HuH-7 (cell line): ENCODE data around the gene MMD.
"Not testable (repeated sequence)": the region's sequence is repeated elsewhere in the genome, so short reads cannot be mapped to it uniquely, and the experiment has no call there.

Experiments
- DNase-seq: peaks from one replicate; pipeline ENCODE4 v3.0.0; 2011; ENCODE audit warnings: low spot score

Gene MMD

DNA sequence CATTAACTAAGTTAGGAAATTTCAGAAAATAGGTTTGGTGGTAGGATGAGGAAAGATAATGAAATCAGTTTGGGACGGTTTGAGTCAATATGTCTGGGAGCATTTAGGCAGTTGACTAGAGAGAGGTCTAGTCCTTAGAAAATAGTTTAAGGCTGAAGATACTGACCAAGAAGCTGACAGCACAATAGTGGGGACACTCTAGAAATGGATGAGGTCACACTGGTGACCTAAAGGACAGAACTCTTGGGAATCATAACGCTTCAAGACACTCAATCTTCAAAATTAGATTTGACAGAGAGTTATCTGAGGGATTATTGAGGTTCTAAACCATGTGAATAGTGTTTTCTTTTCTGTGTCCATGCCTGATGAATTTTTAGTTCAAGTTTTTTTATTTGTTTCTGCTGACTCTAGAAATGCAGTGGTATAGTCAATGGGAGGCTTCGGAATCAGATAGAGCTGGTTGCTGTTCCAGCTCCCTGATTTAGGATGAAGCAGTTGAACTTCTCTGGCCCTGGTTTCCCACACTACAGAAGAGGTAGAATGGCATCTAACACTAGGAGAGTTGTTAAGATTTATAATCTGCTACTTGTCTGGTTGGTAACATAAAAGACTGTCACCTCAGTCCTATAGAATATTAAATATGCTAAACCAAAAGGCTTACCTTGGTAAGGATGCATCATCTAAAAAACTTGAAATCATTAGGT, 29.7 kb downstream of the MMD start:
- no peak for DNase-seq

GRCh38 chr17:55391244-55391757, 30.3 kb downstream of the MMD start:
- DNase-seq = no peak

GRCh38 chr17:55390364-55390977, 31.2 kb downstream of the MMD start:
- DNase-seq = no peak

- not testable (repeated sequence) for DNase-seq
These were observed 31.9 kb downstream of the MMD start for GRCh38 chr17:55389715-55390114.

GRCh38 chr17:55388842-55389241, 32.8 kb downstream of the MMD start:
- DNase-seq = no peak

DNA sequence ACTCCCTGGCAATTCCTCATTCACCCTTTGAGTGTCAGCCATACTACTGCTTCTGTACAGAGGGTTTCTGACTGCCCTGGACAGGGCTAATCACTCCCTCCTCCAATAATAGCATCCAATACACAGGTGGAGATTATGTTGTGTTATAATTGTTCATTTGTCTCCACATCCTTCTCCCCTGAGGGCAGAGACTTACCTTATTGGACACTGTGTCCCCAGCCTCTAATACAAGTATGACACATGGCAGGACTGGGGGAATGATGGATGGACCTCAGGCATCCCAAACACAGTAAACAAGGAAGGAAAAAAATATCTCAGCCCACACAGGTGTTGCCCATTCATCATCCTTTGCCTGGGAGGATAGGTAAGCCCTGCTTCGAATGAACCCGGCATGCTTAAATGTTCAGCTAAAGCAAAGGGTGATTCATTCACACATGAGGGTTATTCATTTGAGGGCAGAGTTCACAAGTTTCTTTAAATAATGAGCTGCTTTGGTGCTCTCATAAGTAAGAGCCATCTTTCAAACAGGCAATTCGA, 34.8 kb downstream of the MMD start:
- no peak for DNase-seq

DNA sequence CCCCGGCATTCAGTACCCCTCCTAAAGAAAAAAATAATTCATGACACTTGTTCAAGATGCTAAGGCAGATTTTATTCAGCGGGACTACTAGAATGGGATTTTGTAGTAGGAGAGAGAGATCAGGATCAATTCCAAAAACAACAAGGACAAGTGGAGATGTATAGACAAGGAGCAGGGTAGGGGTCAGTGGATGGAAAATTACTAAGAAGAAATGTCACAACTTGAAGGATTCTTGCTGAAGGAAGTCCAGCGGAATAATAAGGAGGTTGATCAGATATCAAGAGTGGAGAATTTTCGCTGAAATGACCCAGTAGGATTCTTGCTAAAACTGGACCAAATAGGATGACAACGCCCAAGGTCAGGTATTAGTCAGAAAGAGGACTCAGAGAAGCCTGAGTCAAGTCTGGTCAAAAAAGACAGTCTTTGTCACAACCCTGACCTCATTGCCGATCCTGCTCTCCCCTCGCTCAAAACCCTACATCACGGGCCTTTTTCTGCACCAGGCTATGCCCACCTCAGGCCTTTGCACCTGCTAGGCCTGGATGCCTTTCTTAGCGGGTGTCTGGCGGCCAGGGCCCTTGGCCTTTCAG, 36.9 kb downstream of the MMD start:
- DNase-seq = no peak

DNA sequence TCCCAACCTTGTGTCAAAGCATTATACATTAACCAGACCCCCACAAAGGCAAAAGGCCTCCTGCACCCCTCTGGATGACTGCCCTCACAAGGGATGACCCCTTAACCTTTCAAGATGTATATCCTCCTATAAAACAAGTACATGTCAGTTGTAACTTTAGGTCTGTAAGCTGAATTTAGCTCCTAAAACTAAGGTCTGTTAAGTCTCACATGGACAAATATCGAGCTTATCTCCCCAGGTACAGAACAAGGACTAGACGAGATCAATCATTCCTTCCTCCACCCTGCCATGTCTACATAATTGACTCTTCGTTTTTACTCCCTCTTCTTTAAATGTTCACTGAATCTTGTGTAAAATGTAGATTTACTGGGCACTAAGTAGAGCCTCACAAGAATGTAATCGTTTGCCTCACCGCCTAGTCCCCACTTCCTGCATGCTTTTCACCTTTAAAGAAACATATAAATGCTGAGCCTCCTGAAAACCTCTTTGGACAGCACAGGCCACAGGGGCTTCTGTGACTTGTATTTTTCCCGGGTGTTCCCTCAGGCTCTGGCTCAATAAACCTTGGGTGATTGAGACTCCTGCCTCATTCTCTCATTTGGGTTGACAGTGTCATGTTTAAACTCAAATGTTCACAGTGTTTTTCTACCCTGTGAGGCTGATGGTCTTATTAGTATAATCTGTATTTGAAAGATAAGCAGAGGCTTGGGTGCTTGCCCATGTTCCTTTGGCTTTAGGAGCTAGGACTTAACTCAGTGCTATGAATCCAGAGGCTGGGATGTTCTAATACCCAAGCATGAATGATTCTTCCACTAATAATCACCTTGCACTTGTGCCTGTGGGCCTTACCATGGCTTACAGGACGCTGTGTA, 37.6 kb downstream of the MMD start:
- no peak for DNase-seq

GRCh38 chr17:55381017-55381770, 40.4 kb downstream of the MMD start:
- no peak for DNase-seq

GRCh38 chr17:55377671-55378275, 43.9 kb downstream of the MMD start:
- no peak for DNase-seq

DNA sequence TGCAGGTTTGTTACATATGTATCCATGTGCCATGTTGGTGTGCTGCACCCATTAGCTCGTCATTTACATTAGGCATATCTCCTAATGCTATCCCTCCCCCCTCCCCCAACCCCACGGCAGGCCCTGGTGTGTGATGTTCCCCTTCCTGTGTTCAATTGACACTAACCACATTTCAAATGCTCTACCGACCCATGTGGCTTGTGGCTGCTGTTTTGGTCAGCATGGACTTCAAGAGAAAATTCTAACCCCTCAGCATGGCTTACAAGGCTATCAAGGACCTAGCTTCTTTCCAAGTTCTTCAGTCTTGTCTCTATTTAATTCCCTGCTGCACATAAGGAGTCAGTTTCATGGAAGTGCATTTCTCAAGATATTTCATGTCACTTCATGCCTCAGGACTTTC, 52.9 kb downstream of the MMD start:
- no peak for DNase-seq

- no peak for DNase-seq
These were observed 55.6 kb downstream of the MMD start for GRCh38 chr17:55366020-55366481.

DNA sequence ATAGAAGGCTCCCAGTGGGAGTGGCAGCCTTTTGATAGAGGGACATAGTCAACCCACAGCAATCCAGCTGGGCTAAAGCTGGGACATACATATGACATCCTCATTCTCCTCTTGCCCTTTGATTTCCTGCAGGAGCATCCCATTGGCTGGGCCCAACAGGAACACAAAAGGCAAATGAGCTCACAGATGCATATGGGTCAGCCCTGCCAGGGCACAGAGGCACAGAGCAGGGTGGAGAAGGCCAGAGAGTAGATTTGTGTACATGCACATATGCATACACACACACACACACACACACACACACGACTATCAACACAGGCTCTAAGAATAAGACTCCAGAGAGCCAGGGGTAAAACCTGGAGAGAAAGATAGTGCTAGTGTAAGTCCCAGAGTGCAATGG, 58.6 kb downstream of the MMD start:
- no peak for DNase-seq

GRCh38 chr17:55360971-55361370, 60.7 kb downstream of the MMD start:
- no peak for DNase-seq

DNA sequence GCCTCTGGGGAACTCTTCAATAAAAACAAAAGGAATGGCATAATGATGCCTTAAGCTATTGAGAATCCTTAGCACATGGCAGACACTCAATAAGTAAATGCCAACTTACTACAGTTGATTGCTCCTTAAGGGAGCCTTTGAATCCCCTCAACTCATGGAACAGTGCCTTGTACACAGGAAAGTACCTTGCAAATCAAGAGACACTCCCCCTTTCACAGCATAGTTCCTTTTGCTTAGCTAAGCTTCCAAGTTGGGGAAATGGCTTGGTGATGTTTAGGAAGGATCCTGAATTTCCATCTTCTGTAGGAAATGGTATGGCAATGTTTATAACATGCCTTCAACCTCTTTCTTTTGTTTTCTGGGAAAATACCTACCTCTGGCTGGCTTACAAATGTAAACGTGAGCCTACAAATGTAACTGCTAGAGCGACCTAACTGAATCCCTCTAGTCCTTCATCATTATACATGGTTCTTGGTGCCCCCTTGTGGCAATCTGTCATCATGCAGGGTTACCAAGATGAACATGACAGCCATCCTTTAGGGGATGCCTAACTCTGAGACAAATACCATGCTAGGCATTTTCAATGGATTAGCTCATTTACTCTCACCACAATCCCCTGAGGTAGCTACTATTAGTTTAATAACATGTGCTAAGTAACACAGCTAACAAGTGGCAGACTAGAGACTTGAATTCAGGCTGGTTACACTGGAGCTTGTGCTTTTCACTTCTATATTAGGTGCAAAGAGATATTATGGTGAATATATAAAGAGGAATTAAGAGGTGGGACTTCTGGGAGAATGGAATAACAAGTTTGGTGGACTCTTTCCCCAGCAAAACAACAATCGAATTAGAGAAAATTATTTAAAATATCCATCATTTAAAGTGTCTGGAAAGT, 65.0 kb downstream of the MMD start:
- peak; percentile 71 for DNase-seq

DNA sequence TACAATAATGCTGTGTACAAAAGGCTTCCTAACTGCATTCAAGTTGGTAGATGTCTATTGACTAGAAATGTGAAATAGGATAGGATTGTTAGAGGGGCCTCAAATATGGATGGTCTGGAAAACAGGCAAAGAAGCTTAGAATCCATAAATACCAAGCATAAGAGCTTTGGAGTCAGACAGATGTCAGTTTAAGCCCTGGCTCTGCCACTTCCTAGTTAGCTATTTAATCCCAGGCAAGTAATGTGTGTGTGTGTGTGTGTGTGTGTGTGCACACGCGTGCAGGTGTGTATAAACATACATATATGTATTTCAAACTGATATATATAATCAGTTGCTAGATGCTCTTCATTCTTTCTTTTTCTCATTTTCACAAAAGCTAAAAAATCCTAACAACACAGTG, 66.7 kb downstream of the MMD start:
- no peak for DNase-seq

- DNase-seq = no peak
These were observed 67.6 kb downstream of the MMD start for GRCh38 chr17:55354010-55354409.

DNA sequence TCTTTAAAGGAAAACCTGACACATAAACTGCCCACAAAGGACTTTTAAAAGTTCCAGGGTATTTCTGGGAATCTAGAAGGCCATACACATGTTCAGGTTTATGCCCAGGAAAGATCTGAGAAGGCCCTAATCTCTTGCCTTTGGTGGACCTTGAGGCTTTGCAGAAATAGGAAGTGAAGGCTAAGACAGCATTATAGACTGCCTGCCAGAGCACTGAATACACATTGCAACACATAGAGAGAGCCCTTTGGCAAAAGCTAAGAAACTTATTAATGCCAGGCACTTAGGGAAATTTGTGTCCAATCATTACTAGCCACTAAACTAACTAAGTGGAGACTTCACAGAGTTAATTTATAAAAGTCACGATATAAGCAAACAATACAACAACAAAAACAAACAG, 70.4 kb downstream of the MMD start:
- no peak for DNase-seq

DNA sequence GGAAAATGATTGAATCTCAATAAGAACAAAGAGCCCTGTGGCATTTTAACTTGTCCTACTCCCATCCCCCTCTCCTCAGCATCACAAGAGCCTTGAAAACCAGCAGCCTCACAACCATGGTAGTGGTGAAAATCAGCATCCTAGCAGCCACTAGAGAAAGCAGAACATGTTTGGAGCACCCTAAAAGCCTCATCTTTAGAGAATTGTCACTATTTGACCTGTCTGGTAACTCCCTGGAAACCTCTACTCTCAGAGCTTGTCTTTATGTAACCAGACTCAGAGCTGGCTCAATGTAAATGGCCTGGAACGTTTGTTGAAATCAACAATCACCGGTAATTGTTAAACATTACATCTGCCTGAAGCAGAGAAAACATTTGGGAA, 70.8 kb downstream of the MMD start:
- DNase-seq = no peak
